ENCODE results near the gene ZNF423. TPM values are rescaled to one million over a fixed set of nuclear protein-coding genes. Genes with fewer than 3 reads are reported as not detected.

Gene ZNF423
- total RNA-seq, 1 experiment from 2014 or later, result 0.20 TPM

DNA sequence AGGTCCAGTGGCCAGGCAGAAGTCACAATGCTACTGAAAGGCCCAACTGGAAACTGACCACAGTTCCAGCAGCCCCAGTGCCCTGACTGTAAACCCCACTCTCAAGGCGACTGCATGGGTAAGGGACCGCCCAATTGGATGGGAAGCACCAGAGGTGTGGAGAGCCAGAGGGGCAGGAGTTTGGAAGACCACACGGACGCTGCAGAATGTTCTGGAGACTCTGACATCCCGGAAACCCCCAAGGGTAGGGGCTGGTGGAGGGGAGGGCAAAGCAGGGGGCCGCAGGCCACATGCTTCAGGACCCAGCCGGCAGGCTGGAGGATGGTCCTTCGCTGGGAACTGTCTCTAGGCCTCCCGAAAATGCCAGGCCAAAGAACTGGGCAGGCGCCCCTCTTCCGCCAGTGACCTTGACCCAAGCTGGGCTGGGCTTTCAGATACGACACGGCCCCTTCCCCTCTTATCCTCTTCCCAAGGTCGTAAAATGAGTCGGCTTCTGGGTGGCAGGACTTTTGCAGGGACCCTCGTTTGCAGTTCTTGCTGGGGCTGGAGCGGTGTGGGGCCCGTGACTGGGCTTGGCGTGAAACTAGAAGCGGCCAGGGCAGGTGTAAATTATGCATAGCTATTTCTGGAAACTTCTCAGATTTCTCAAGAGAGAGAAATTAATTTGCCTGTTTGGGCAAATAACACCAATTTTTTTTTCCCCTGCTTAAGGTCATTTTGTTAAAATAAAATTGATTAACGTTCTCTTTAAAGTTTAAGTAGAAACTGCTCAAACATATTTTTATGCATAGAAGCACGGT is 372.1 kb downstream of the ZNF423 start:
- Histone ChIP-seq H3K36me3 (ENCODE audit: control insufficient read depth, insufficient read depth, low read length) (no peaks in the 10 kb centered on the region), H3K4me3 (ENCODE audit: low read depth, low read length) (no peak overlapping the region), H3K4me1 (no peaks in the 10 kb centered on the region), H3K27me3 (replicated peaks; ENCODE audit: control insufficient read depth, insufficient read depth, low read length) (no peaks in the 10 kb centered on the region), H3K9me3 (no peaks in the 10 kb centered on the region)
- Mint-ChIP-seq H3K27ac (ENCODE audit: unreplicated experiment) (no peak overlapping the region), H3K4me1 (ENCODE audit: low read depth, unreplicated experiment) (no peaks in the 10 kb centered on the region), H3K36me3 (ENCODE audit: insufficient read depth, unreplicated experiment) (no peaks in the 10 kb centered on the region), H3K27me3 (ENCODE audit: insufficient read depth, unreplicated experiment) (peaks cover 18% of the 10 kb centered on the region), H3K9me3 (ENCODE audit: unreplicated experiment) (no peaks in the 10 kb centered on the region), H3K4me3 (ENCODE audit: unreplicated experiment) (no peak overlapping the region)
- TF ChIP-seq, protein P1, sequence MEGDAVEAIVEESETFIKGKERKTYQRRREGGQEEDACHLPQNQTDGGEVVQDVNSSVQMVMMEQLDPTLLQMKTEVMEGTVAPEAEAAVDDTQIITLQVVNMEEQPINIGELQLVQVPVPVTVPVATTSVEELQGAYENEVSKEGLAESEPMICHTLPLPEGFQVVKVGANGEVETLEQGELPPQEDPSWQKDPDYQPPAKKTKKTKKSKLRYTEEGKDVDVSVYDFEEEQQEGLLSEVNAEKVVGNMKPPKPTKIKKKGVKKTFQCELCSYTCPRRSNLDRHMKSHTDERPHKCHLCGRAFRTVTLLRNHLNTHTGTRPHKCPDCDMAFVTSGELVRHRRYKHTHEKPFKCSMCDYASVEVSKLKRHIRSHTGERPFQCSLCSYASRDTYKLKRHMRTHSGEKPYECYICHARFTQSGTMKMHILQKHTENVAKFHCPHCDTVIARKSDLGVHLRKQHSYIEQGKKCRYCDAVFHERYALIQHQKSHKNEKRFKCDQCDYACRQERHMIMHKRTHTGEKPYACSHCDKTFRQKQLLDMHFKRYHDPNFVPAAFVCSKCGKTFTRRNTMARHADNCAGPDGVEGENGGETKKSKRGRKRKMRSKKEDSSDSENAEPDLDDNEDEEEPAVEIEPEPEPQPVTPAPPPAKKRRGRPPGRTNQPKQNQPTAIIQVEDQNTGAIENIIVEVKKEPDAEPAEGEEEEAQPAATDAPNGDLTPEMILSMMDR (IDR thresholded peaks at IDR 0.05; ENCODE audit: insufficient read depth in 1 of 2, low read depth in 1 of 2, low read length in 1 of 2, severe bottlenecking in 1 of 2, unreplicated experiment in 1 of 2), result no peak
- ChIA-PET CTCF (no interaction called here), POLR2A (no interaction called here)
- BruUV-seq (replicated peaks), result no TSS peak
- no peak for DNase-seq
- intact Hi-C loops (cut with micrococcal nuclease; ENCODE audit: unreplicated experiment), result no loop called here

DNA sequence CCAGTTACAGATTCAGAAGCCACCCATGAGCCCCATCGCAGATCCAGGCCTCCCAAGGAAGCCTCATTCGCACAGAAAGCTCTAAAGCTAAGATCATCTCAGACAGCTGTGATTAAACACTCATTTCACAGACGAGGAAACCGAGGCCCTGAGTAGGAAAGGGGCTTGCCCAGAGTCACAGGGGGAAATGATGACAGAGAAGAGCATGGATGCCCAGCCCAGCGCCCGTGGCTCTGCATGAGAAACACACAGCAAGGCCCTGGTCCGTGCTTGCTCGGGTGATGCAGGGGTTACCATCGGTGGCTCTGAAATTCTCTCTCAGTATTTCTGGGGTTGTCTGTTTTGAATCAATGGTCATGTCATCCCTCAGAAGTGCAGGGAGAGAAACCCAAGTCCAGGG is 372.7 kb downstream of the ZNF423 start:
- Histone ChIP-seq H3K27me3 (replicated peaks; ENCODE audit: control insufficient read depth, insufficient read depth, low read length) (no peaks in the 10 kb centered on the region), H3K4me1 (no peaks in the 10 kb centered on the region), H3K4me3 (ENCODE audit: low read depth, low read length) (no peak overlapping the region), H3K36me3 (ENCODE audit: control insufficient read depth, insufficient read depth, low read length) (no peaks in the 10 kb centered on the region), H3K9me3 (no peaks in the 10 kb centered on the region)
- TF ChIP-seq, protein P1 (IDR thresholded peaks at IDR 0.05; ENCODE audit: insufficient read depth in 1 of 2, low read depth in 1 of 2, low read length in 1 of 2, severe bottlenecking in 1 of 2, unreplicated experiment in 1 of 2), result no peak
- Mint-ChIP-seq H3K27me3 (ENCODE audit: insufficient read depth, unreplicated experiment) (peaks cover 18% of the 10 kb centered on the region), H3K4me3 (ENCODE audit: unreplicated experiment) (no peak overlapping the region), H3K9me3 (ENCODE audit: unreplicated experiment) (no peaks in the 10 kb centered on the region), H3K4me1 (ENCODE audit: low read depth, unreplicated experiment) (no peaks in the 10 kb centered on the region), H3K36me3 (ENCODE audit: insufficient read depth, unreplicated experiment) (no peaks in the 10 kb centered on the region), H3K27ac (ENCODE audit: unreplicated experiment) (no peak overlapping the region)
- no peak for DNase-seq
- intact Hi-C loops (cut with micrococcal nuclease; ENCODE audit: unreplicated experiment), result no loop called here
- CTCF ChIA-PET, result interaction anchor here (0.5 kb wide), 1 partner anchor 212 kb away, joined by 3 read pairs; no protein-coding TSS in a partner anchor
- POLR2A ChIA-PET, result no interaction called here
- no TSS peak for BruUV-seq (replicated peaks)

DNA sequence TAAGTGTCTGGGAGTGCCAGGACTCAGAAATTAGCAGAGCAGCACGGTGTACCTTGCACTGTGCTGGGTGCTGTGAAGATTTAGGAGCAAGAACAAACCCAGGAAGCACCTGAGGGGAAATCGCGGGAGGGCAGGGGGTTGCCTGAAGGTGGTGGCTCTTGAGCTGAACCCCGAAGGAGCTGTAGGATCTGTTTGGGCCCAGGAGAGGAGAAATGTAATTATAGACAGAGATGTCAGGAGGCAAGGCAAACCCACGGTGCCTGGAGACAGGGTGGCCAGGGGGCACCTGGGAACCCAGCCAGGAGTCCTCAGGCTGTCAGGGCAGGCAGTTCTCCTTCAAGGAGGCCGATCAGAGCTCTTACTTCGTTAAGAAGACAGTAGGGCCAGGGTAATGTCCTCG is 373.2 kb downstream of the ZNF423 start:
- intact Hi-C loops (cut with micrococcal nuclease; ENCODE audit: unreplicated experiment), result no loop called here
- Mint-ChIP-seq H3K36me3 (ENCODE audit: insufficient read depth, unreplicated experiment) (no peaks in the 10 kb centered on the region), H3K4me3 (ENCODE audit: unreplicated experiment) (no peak overlapping the region), H3K4me1 (ENCODE audit: low read depth, unreplicated experiment) (no peaks in the 10 kb centered on the region), H3K27ac (ENCODE audit: unreplicated experiment) (no peak overlapping the region), H3K9me3 (ENCODE audit: unreplicated experiment) (no peaks in the 10 kb centered on the region), H3K27me3 (ENCODE audit: insufficient read depth, unreplicated experiment) (peaks cover 14% of the 10 kb centered on the region)
- CTCF ChIA-PET, result interaction anchor here (0.5 kb wide), 1 partner anchor 211 kb away, joined by 3 read pairs; no protein-coding TSS in a partner anchor
- TF ChIP-seq, protein P1 (IDR thresholded peaks at IDR 0.05; ENCODE audit: insufficient read depth in 1 of 2, low read depth in 1 of 2, low read length in 1 of 2, severe bottlenecking in 1 of 2, unreplicated experiment in 1 of 2), result no peak
- H3K36me3 ChIP-seq (ENCODE audit: control insufficient read depth, insufficient read depth, low read length), result no peaks in the 10 kb centered on the region
- POLR2A ChIA-PET, result no interaction called here
- H3K9me3 ChIP-seq, result no peaks in the 10 kb centered on the region
- no peaks in the 10 kb centered on the region for H3K4me1 ChIP-seq
- no TSS peak for BruUV-seq (replicated peaks)
- DNase-seq, result peak in 1 of 2 experiments; percentile 1
- no peak overlapping the region for H3K4me3 ChIP-seq (ENCODE audit: low read depth, low read length)
- no peaks in the 10 kb centered on the region for H3K27me3 ChIP-seq (replicated peaks; ENCODE audit: control insufficient read depth, insufficient read depth, low read length)
